SU-DHL-6 (cell line): ENCODE results near the gene TMC1.
"Not testable (repeated sequence)": the region's sequence is repeated elsewhere in the genome, so short reads cannot be mapped to it uniquely, and the experiment has no call there.

ENCODE experiments used
- CTCF ChIP-seq: fragments of 200-600 bp; sonication (generic); IDR thresholded peaks from one replicate; pipeline ENCODE4 v1.5.1; 2017; ENCODE audit warnings: antibody characterized with exemption, mild to moderate bottlenecking, low read length, moderate library complexity; ENCODE audit not compliant: insufficient read depth, poor library complexity, severe bottlenecking
- EZH2phosphoT487 ChIP-seq: fragments of 200-600 bp; sonication (generic), shearing (Covaris generic); conservative IDR thresholded peaks from 2 replicates; pipeline ENCODE4 v1.6.1; 2018; ENCODE audit warnings: mild to moderate bottlenecking, antibody characterized with exemption, low read length, moderate library complexity, mixed read lengths

GRCh38 chr9:72862788-72863187, 341.4 kb downstream of the TMC1 start:
- not testable (repeated sequence) for TF ChIP-seq CTCF, EZH2phosphoT487
